GM06990 (cell line): ENCODE results near the gene FDXACB1.

ENCODE experiments used
- DNase-seq: peaks from one replicate; pipeline ENCODE4 v3.0.0-alpha.2; 2011; ENCODE audit not compliant: insufficient read length; ENCODE audit errors: extremely low read depth
- H3K27me3 ChIP-seq: replicated peaks from 2 replicates; pipeline ENCODE4 v1.6.0; 2011; ENCODE audit warnings: low read length; ENCODE audit not compliant: control insufficient read depth, insufficient read depth
- H3K36me3 ChIP-seq: 2 replicates; pipeline ENCODE4 v1.5.1; 2011; ENCODE audit warnings: low read length; ENCODE audit not compliant: control insufficient read depth, insufficient read depth
- H3K4me3 ChIP-seq: replicated peaks from 2 replicates; pipeline ENCODE4 v1.5.1; 2011; ENCODE audit warnings: low read depth, mild to moderate bottlenecking, control low read depth, low read length
- CTCF ChIP-seq: IDR thresholded peaks from 2 replicates; pipeline ENCODE4 v1.5.1; 2011; ENCODE audit warnings: low read length, control low read depth, mild to moderate bottlenecking, inconsistent platforms; ENCODE audit not compliant: insufficient read depth, poor library complexity, severe bottlenecking

Gene FDXACB1

GRCh38 chr11:111860257-111860656 lies 18.7 kb downstream of the FDXACB1 start:
- no peak for TF ChIP-seq CTCF
- Histone ChIP-seq H3K27me3 (no peaks in the 10 kb centered on the region), H3K36me3 (peaks cover 4% of the 10 kb centered on the region), H3K4me3 (no peak overlapping the region)
- DNase-seq, result no peak

GRCh38 chr11:111855506-111855905 lies 23.5 kb downstream of the FDXACB1 start:
- TF ChIP-seq CTCF, result no peak

GRCh38 chr11:111852103-111852502 lies 26.9 kb downstream of the FDXACB1 start:
- DNase-seq, result no peak
- no peak overlapping the region for H3K4me3 ChIP-seq
- H3K27me3 ChIP-seq, result no peaks in the 10 kb centered on the region
- H3K36me3 ChIP-seq, result no peaks in the 10 kb centered on the region; the same call in none of the 2 replicates
- no peak for TF ChIP-seq CTCF

More at GRCh38 chr11:111855506-111855905, 23.5 kb downstream of the FDXACB1 start:
- DNase-seq, result no peak
- Histone ChIP-seq H3K27me3 (no peaks in the 10 kb centered on the region), H3K4me3 (no peak overlapping the region), H3K36me3 (peaks cover 2% of the 10 kb centered on the region)

- Histone ChIP-seq H3K36me3 (no peaks in the 10 kb centered on the region; the same call in none of the 2 replicates), H3K4me3 (no peak overlapping the region), H3K27me3 (no peaks in the 10 kb centered on the region)
- TF ChIP-seq CTCF, result peak; percentile 48
- no peak for DNase-seq
Measured at GRCh38 chr11:111851636-111852035, 27.3 kb downstream of the FDXACB1 start.

- Histone ChIP-seq H3K27me3 (no peaks in the 10 kb centered on the region), H3K36me3 (no peaks in the 10 kb centered on the region; the same call in none of the 2 replicates), H3K4me3 (no peak overlapping the region)
- TF ChIP-seq CTCF, result no peak
- DNase-seq, result no peak
Measured at GRCh38 chr11:111851067-111851466, 27.9 kb downstream of the FDXACB1 start.

- Histone ChIP-seq H3K4me3 (no peak overlapping the region), H3K36me3 (no peaks in the 10 kb centered on the region; the same call in none of the 2 replicates), H3K27me3 (no peaks in the 10 kb centered on the region)
- no peak for DNase-seq
- no peak for TF ChIP-seq CTCF
Measured at GRCh38 chr11:111849631-111850030, 29.3 kb downstream of the FDXACB1 start.
